Endothelial cell of umbilical vein (primary cell): ENCODE data around the gene TNFRSF12A. TPM values are rescaled to one million over a fixed set of nuclear protein-coding genes. Genes with fewer than 3 reads are reported as not detected.

ENCODE experiments used
- BruUV-seq: library from RNA; stranded (reverse); fragments of 400-500 nt; replicated peaks from 2 replicates; lab custom pipeline; 2021; lab: Mats Ljungman, UMichigan
- CTCF ChIA-PET: fragments of 300-600, 350-600 bp; sonication (Branson Sonifier 250); formaldehyde crosslinking; loops from one replicate; lab custom pipeline; 2021; ENCODE audit warnings: antibody characterized with exemption, inconsistent platforms; lab: Charles Lee
- POLR2A ChIA-PET: fragments of 300-600, 350-600 bp; sonication (Branson Sonifier 250); formaldehyde crosslinking; loops from one replicate; lab custom pipeline; 2021; ENCODE audit warnings: antibody characterized with exemption, inconsistent platforms; lab: Charles Lee
- DNase-seq: peaks from one replicate; pipeline ENCODE4 v3.0.0-alpha.2; 2011; ENCODE audit warnings: low read depth, low spot score
- FAIRE-seq: peaks from 2 replicates; lab custom pipeline; 2011; peaks lifted over from hg19 to GRCh38; lab: Jason Lieb, UNC
- H2AFZ ChIP-seq: 2 replicates; pipeline ENCODE4 v1.6.0; 2012; ENCODE audit warnings: low read depth, low read length, control low read depth, inconsistent platforms
- H3K27ac ChIP-seq: 2 replicates; pipeline ENCODE4 v1.5.1; 2011; ENCODE audit warnings: low read depth, mild to moderate bottlenecking, control low read depth, low read length, moderate library complexity; ENCODE audit not compliant: insufficient read depth
- H3K27me3 ChIP-seq, 2 experiments: 2 replicates each; pipeline versions ENCODE4 v1.6.0 to v1.6.1; 2011; ENCODE audit warnings: low read length in 2 of 2, mixed read lengths in 1 of 2; ENCODE audit not compliant: control insufficient read depth in 2 of 2, insufficient read depth in 2 of 2
- H3K36me3 ChIP-seq, 2 experiments: 2 replicates in 1 of 2; 3 replicates in 1 of 2; pipeline ENCODE4 v1.5.1; 2011; ENCODE audit warnings: low read length in 2 of 2, mild to moderate bottlenecking in 1 of 2, moderate library complexity in 1 of 2; ENCODE audit not compliant: control insufficient read depth in 2 of 2, insufficient read depth in 2 of 2; ENCODE audit errors: extremely low read depth in 1 of 2
- H3K4me1 ChIP-seq: 3 replicates; pipeline ENCODE4 v1.5.1; 2011; ENCODE audit warnings: mild to moderate bottlenecking, low read length; ENCODE audit not compliant: control insufficient read depth, insufficient read depth; ENCODE audit errors: extremely low read depth
- H3K4me2 ChIP-seq: 2 replicates; pipeline ENCODE4 v1.6.1; 2011; ENCODE audit warnings: low read length, control low read depth, mixed read lengths; ENCODE audit not compliant: insufficient read depth
- H3K4me3 ChIP-seq, 3 experiments: fragments of 200-600 bp in 1 of 3; sonication (generic), shearing (Covaris generic) in 1 of 3; replicated peaks in 1 of 3; 2 replicates each; pipeline ENCODE4 v1.5.1; 2011 to 2016; ENCODE audit warnings: control low read depth in 3 of 3, low read length in 3 of 3, mild to moderate bottlenecking in 2 of 3, inconsistent platforms in 1 of 3, low read depth in 1 of 3, moderate library complexity in 1 of 3; ENCODE audit not compliant: insufficient read depth in 1 of 3
- H3K79me2 ChIP-seq: 2 replicates; pipeline ENCODE4 v1.6.0; 2012; ENCODE audit warnings: low read length, inconsistent platforms; ENCODE audit not compliant: control insufficient read depth, insufficient read depth
- H3K9ac ChIP-seq: replicated peaks from 2 replicates; pipeline ENCODE3; 2011; ENCODE audit warnings: low read length, control low read depth; ENCODE audit not compliant: insufficient read depth; ENCODE audit errors: extremely low read depth
- H3K9me1 ChIP-seq: replicated peaks from 3 replicates; pipeline ENCODE4 v1.6.0; 2011; ENCODE audit warnings: mild to moderate bottlenecking, low read length; ENCODE audit not compliant: control insufficient read depth, insufficient read depth; ENCODE audit errors: extremely low read depth
- H3K9me3 ChIP-seq: replicated peaks from 2 replicates; pipeline ENCODE4 v1.5.1; 2012; ENCODE audit warnings: low read length, inconsistent platforms; ENCODE audit not compliant: control insufficient read depth, insufficient read depth
- H4K20me1 ChIP-seq: replicated peaks from 2 replicates; pipeline ENCODE3; 2011; ENCODE audit warnings: mild to moderate bottlenecking, low read length; ENCODE audit not compliant: control insufficient read depth, insufficient read depth; ENCODE audit errors: extremely low read depth
- FOS ChIP-seq: IDR thresholded peaks from 2 replicates; pipeline ENCODE4 v1.6.1; 2011; ENCODE audit warnings: mild to moderate bottlenecking, low read length, moderate library complexity, borderline replicate concordance; ENCODE audit not compliant: insufficient read depth
- JUN ChIP-seq: IDR thresholded peaks from 2 replicates; pipeline ENCODE4 v1.6.1; 2011; ENCODE audit warnings: borderline replicate concordance, low read depth; ENCODE audit not compliant: insufficient read length, insufficient read depth
- POLR2A ChIP-seq: IDR thresholded peaks from 2 replicates; pipeline ENCODE4 v1.6.1; 2012; ENCODE audit warnings: low read depth, mild to moderate bottlenecking, control low read depth, low read length
- POLR2AphosphoS5 ChIP-seq: IDR thresholded peaks from 2 replicates; pipeline ENCODE4 v1.6.1; 2012; ENCODE audit warnings: low read depth, mild to moderate bottlenecking, control low read depth, low read length, moderate library complexity; ENCODE audit not compliant: insufficient read depth
- dilution Hi-C: fragments of 300-500 bp; cut with MboI; formaldehyde crosslinking; loops from one replicate; pipeline ENCODE4 v1.15.0; 2019; ENCODE audit warnings: low sequenced_read_pairs; ENCODE audit not compliant: extremely low pct_ligation_motif_present
- intact Hi-C: fragments of 100-400 bp; cut with micrococcal nuclease; formaldehyde crosslinking; loops from one replicate; pipeline ENCODE4 v1.10.0; 2022
- polyA plus RNA-seq, 4 experiments: library from polyadenylated mRNA; depleted of rRNA in 3 of 4; stranded (reverse) in 3 of 4; unstranded in 1 of 4; fragments of >200 nt; gene quantifications; 2 replicates each; pipeline versions ENCODE4 v1.2.1 to v1.2.3, GENCODE V29; 2011 to 2012; ENCODE audit warnings: missing spikeins in 1 of 4
- total RNA-seq: library from RNA; stranded (reverse); gene quantifications from 2 replicates; pipeline ENCODE4 v1.2.3, GENCODE V29; 2021
- TF ChIP-seq, protein P1 (sequence below): IDR thresholded peaks from 2 replicates; pipeline ENCODE4 v1.6.1; 2011; ENCODE audit not compliant: insufficient read depth, insufficient read length

Gene TNFRSF12A
- total and polyA plus RNA-seq, 2 donors (not counting 3 experiments of a cell fraction or from before 2014, with no cell fraction given): 162 to 187 TPM

DNA sequence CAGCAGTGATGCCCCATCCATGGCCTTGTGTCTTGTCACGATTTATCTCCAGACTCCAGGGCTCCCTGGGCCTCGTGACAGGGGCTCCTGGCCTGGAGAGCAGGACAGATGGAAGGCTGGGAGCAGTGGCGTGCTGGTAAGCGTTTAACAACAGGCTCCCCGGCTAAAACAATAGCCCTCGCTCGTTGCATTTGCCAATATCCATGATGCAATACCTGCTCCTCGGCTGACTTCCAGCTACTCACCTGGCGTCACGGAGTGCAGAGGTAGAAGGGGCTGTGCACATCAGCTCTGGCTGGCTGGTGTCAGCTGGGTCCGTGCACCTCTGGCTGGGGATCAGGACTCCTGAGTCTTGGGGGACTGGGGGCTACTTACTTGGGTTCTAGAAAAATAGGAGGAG is 18.1 kb downstream of the TNFRSF12A start:
- no peaks in the 10 kb centered on the region for H3K36me3 ChIP-seq
- no TSS peak for BruUV-seq
- peaks cover 42 to 45% of the 10 kb centered on the region in 2 experiments for H3K27me3 ChIP-seq
- H3K4me3 ChIP-seq: no peak overlapping the region
- H3K9me1 ChIP-seq: no peaks in the 10 kb centered on the region
- H3K4me1 ChIP-seq: no peaks in the 10 kb centered on the region
- CTCF ChIA-PET: interaction anchor here (1.4 to 14.7 kb wide), 2 partner anchors 7 to 21 kb away, joined by 4 to 200 read pairs; no protein-coding TSS in a partner anchor
- no peak overlapping the region for H3K9ac ChIP-seq
- H3K4me2 ChIP-seq: no peak overlapping the region
- H2AFZ ChIP-seq: no peak overlapping the region
- intact Hi-C loops (no loop called here), dilution Hi-C loops (no loop called here)
- no peak for FAIRE-seq
- no peaks in the 10 kb centered on the region for H3K9me3 ChIP-seq
- TF ChIP-seq FOS (no peak), POLR2A (no peak), JUN (no peak)
- no peaks in the 10 kb centered on the region for H4K20me1 ChIP-seq
- DNase-seq: no peak
- no peaks in the 10 kb centered on the region for H3K79me2 ChIP-seq
- POLR2A ChIA-PET: no interaction called here
- H3K27ac ChIP-seq: no peak overlapping the region

DNA sequence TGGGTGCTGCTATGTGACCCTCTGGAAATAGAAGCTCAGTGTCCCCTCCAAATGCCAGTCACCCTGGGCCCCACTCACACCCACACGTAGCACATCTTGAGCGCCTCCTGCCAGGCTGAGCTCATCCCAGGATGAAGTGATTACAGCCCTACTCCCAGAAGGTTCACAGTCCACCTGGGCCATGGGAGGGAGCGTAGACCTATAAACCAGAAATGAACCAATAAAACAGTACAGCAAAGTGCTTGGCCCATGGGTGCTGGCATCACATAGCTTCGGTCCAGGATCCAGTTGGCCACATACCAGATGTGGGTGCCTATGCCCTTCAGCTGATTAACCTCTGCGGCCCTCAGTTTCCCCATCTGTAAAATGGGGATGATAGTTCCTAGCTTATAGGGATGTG is 18.7 kb downstream of the TNFRSF12A start:
- H3K4me3 ChIP-seq: no peak overlapping the region
- no peak overlapping the region for H2AFZ ChIP-seq
- FAIRE-seq (no peak), DNase-seq (no peak)
- no peaks in the 10 kb centered on the region for H3K9me3 ChIP-seq
- no peaks in the 10 kb centered on the region for H4K20me1 ChIP-seq
- TF ChIP-seq POLR2AphosphoS5 (no peak), FOS (no peak)
- TF ChIP-seq, protein P1, sequence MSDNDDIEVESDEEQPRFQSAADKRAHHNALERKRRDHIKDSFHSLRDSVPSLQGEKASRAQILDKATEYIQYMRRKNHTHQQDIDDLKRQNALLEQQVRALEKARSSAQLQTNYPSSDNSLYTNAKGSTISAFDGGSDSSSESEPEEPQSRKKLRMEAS: no peak
- no peaks in the 10 kb centered on the region for H3K4me1 ChIP-seq
- no peak overlapping the region for H3K27ac ChIP-seq
- intact Hi-C loops (no loop called here), dilution Hi-C loops (no loop called here)
- ChIA-PET POLR2A (no interaction called here), CTCF (interaction anchor here (1.4 to 14.7 kb wide), 2 partner anchors 8 to 20 kb away, joined by 4 to 200 read pairs; no protein-coding TSS in a partner anchor)
- no peak overlapping the region for H3K9ac ChIP-seq
- H3K27me3 ChIP-seq: peaks cover 37 to 42% of the 10 kb centered on the region in 2 experiments
- H3K79me2 ChIP-seq: no peaks in the 10 kb centered on the region
- H3K4me2 ChIP-seq: no peak overlapping the region
- H3K36me3 ChIP-seq: no peaks in the 10 kb centered on the region
- BruUV-seq: no TSS peak
- H3K9me1 ChIP-seq: no peaks in the 10 kb centered on the region
